ENCODE measurements around the gene DCLK3.

The DCLK3 gene

DNA sequence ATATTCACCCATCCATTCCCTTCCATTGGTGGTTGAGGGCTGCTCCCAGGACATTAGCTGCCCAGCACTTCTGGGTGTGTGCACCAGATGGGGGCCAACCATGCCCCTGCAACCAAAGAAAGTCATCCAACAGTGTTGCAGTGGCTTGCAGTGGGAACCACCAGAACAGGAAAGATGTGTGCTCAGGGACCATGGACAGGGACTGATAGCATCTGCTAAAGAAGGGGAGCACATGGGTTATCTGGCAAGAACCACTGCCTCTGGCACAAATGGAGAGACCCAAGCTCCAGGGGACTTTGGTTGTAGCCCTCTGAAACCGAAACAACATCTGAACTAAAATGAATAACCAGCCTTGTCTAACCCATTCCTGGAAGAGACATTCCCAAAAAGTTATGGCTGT is 8.1 kb downstream of the DCLK3 start:
- Histone ChIP-seq H3K4me3 (replicated peaks; ENCODE audit: insufficient read depth, low read length) (no peak overlapping the region), H3K27me3 (ENCODE audit: insufficient read depth, poor library complexity, severe bottlenecking) (peaks cover 9% of the 10 kb centered on the region)

GRCh38 chr3:36751326-36751725 is 13.0 kb downstream of the DCLK3 start:
- TF ChIP-seq GABPA (IDR thresholded peaks at IDR 0.05; ENCODE audit: low read depth) (no peak), POLR2AphosphoS5 (IDR thresholded peaks at IDR 0.05; ENCODE audit: low read depth) (no peak), SPI1 (IDR thresholded peaks at IDR 0.05; ENCODE audit: borderline replicate concordance, low read depth) (no peak), REST (IDR thresholded peaks at IDR 0.05; ENCODE audit: insufficient replicate concordance, low read depth) (no peak)
- TF ChIP-seq, protein P1, sequence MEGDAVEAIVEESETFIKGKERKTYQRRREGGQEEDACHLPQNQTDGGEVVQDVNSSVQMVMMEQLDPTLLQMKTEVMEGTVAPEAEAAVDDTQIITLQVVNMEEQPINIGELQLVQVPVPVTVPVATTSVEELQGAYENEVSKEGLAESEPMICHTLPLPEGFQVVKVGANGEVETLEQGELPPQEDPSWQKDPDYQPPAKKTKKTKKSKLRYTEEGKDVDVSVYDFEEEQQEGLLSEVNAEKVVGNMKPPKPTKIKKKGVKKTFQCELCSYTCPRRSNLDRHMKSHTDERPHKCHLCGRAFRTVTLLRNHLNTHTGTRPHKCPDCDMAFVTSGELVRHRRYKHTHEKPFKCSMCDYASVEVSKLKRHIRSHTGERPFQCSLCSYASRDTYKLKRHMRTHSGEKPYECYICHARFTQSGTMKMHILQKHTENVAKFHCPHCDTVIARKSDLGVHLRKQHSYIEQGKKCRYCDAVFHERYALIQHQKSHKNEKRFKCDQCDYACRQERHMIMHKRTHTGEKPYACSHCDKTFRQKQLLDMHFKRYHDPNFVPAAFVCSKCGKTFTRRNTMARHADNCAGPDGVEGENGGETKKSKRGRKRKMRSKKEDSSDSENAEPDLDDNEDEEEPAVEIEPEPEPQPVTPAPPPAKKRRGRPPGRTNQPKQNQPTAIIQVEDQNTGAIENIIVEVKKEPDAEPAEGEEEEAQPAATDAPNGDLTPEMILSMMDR (IDR thresholded peaks at IDR 0.05; ENCODE audit: insufficient read depth, low read length), result no peak
- H3K27me3 ChIP-seq (ENCODE audit: insufficient read depth, poor library complexity, severe bottlenecking), result peaks cover 8% of the 10 kb centered on the region

More for the DNA sequence above, 8.1 kb downstream of the DCLK3 start:
- no peak overlapping the region for H3K27ac ChIP-seq (replicated peaks)
- TF ChIP-seq, protein P1 (IDR thresholded peaks at IDR 0.05; ENCODE audit: insufficient read depth, low read length), result no peak
- TF ChIP-seq REST (IDR thresholded peaks at IDR 0.05; ENCODE audit: insufficient replicate concordance, low read depth) (peak; percentile 91), SPI1 (IDR thresholded peaks at IDR 0.05; ENCODE audit: borderline replicate concordance, low read depth) (no peak), POLR2AphosphoS5 (IDR thresholded peaks at IDR 0.05; ENCODE audit: low read depth) (no peak)
- no peak for DNase-seq (ENCODE audit: low read depth in 1 of 2, low spot score in 1 of 2)

DNA sequence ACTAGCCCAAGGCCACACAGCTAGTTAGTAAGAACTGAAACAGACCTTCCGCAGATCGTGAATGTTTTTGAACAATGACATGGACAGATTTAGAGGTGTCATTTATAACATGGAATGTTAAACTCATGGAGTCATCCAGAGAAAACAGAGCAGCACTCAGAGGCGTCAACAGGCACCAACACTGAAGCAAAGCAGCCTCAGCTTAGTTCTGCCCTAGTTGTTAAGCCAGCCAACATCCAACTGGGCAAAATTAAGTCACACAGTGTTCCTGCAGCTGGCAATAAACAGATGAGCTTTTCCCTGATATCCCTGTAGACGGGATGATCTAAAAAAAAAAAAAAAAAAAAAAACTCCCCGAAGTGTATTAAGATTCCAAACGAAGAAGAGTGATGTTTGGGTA is 13.6 kb downstream of the DCLK3 start:
- DNase-seq (ENCODE audit: low read depth in 1 of 2, low spot score in 1 of 2), result no peak
- TF ChIP-seq, protein P1 (IDR thresholded peaks at IDR 0.05; ENCODE audit: insufficient read depth, low read length), result no peak
- no peak for TF ChIP-seq POLR2AphosphoS5 (IDR thresholded peaks at IDR 0.05; ENCODE audit: low read depth)
- TF ChIP-seq REST (IDR thresholded peaks at IDR 0.05; ENCODE audit: insufficient replicate concordance, low read depth), result no peak
- TF ChIP-seq GABPA (IDR thresholded peaks at IDR 0.05; ENCODE audit: low read depth), result no peak
- no peak for TF ChIP-seq SPI1 (IDR thresholded peaks at IDR 0.05; ENCODE audit: borderline replicate concordance, low read depth)
- H3K27ac ChIP-seq (replicated peaks), result no peak overlapping the region

More at GRCh38 chr3:36751326-36751725, 13.0 kb downstream of the DCLK3 start:
- Histone ChIP-seq H3K4me3 (replicated peaks; ENCODE audit: insufficient read depth, low read length) (no peak overlapping the region), H3K27ac (replicated peaks) (no peak overlapping the region)
- DNase-seq (ENCODE audit: low read depth in 1 of 2, low spot score in 1 of 2), result no peak

More for the DNA sequence above, 13.6 kb downstream of the DCLK3 start:
- Histone ChIP-seq H3K27me3 (ENCODE audit: insufficient read depth, poor library complexity, severe bottlenecking) (peaks cover 8% of the 10 kb centered on the region), H3K4me3 (replicated peaks; ENCODE audit: insufficient read depth, low read length) (no peak overlapping the region)
